WTC11 (cell line): ENCODE data around the gene KRT36. TPM values are rescaled to one million over a fixed set of nuclear protein-coding genes. Genes with fewer than 3 reads are reported as not detected.

Experiments
- ATAC-seq: fragments of 200-7000 bp; cut with Tn5 transposase; 2 replicates; pipeline ENCODE4 v1.10.0; 2021; ENCODE audit warnings: mild to moderate bottlenecking, moderate library complexity
- CTCF ChIA-PET: fragments of 300-600 bp; sonication (Branson Sonifier 250); formaldehyde crosslinking; loops from one replicate; lab custom pipeline; 2021; ENCODE audit warnings: antibody characterized with exemption; lab: Charles Lee
- POLR2A ChIA-PET: fragments of 350-600 bp; sonication (Branson Sonifier 250); formaldehyde crosslinking; loops from one replicate; lab custom pipeline; 2021; ENCODE audit warnings: antibody characterized with exemption; lab: Charles Lee
- DNase-seq: peaks from one replicate; pipeline ENCODE4 v3.0.0; 2021; ENCODE audit warnings: low spot score
- H3K27ac Mint-ChIP-seq: 2 replicates; pipeline ENCODE4 v1.8.0; 2021; ENCODE audit warnings: mixed read lengths
- H3K27me3 Mint-ChIP-seq: 2 replicates; pipeline ENCODE4 v1.8.0; 2021; ENCODE audit warnings: low read depth, mild to moderate bottlenecking, moderate library complexity, mixed read lengths
- H3K36me3 Mint-ChIP-seq: 2 replicates; pipeline ENCODE4 v1.8.0; 2021; ENCODE audit warnings: mixed read lengths
- H3K4me1 Mint-ChIP-seq: 2 replicates; pipeline ENCODE4 v1.8.0; 2022; ENCODE audit warnings: mixed read lengths
- H3K4me3 Mint-ChIP-seq: 2 replicates; pipeline ENCODE4 v1.8.0; 2021; ENCODE audit warnings: mild to moderate bottlenecking, moderate library complexity, mixed read lengths
- H3K9me3 Mint-ChIP-seq: 2 replicates; pipeline ENCODE4 v1.8.0; 2021; ENCODE audit warnings: mixed read lengths
- ELF4 ChIP-seq: sonication (generic); formaldehyde crosslinking; IDR thresholded peaks from 2 replicates; pipeline ENCODE4 v1.8.1; 2022; ENCODE audit warnings: low read depth, mild to moderate bottlenecking, moderate library complexity, missing genetic modification reagents
- EMX1 ChIP-seq: fragments of 250-450 bp; sonication (Bioruptor Pico); IDR thresholded peaks from 2 replicates; pipeline ENCODE4 v1.8.0; 2021; ENCODE audit warnings: mild to moderate bottlenecking
- ESRRA ChIP-seq: sonication (generic); formaldehyde crosslinking; IDR thresholded peaks from 2 replicates; pipeline ENCODE4 v1.8.1; 2022; ENCODE audit warnings: mild to moderate bottlenecking, missing genetic modification reagents, borderline replicate concordance
- FOXP1 ChIP-seq: sonication (generic); formaldehyde crosslinking; IDR thresholded peaks from 2 replicates; pipeline ENCODE4 v1.8.0; 2022; ENCODE audit warnings: missing genetic modification reagents, mild to moderate bottlenecking, moderate library complexity, borderline replicate concordance
- NFE2L1 ChIP-seq: sonication (generic); formaldehyde crosslinking; IDR thresholded peaks from 2 replicates; pipeline ENCODE4 v1.8.1; 2023; ENCODE audit warnings: missing genetic modification reagents
- PRRX2 ChIP-seq: fragments of 250-450 bp; sonication (Bioruptor Pico); IDR thresholded peaks from 2 replicates; pipeline ENCODE4 v1.8.0; 2021; ENCODE audit warnings: mild to moderate bottlenecking
- RORB ChIP-seq: fragments of 250-450 bp; sonication (Bioruptor Pico); IDR thresholded peaks from 2 replicates; pipeline ENCODE4 v1.9.0; 2021; ENCODE audit warnings: mild to moderate bottlenecking
- SMAD3 ChIP-seq: sonication (generic); formaldehyde crosslinking; IDR thresholded peaks from 2 replicates; pipeline ENCODE4 v1.8.0; 2022; ENCODE audit warnings: missing genetic modification reagents, mild to moderate bottlenecking, borderline replicate concordance
- SMAD4 ChIP-seq: sonication (generic); formaldehyde crosslinking; IDR thresholded peaks from 2 replicates; pipeline ENCODE4 v1.8.0; 2022; ENCODE audit warnings: mild to moderate bottlenecking, missing genetic modification reagents
- TCF7 ChIP-seq: sonication (generic); formaldehyde crosslinking; IDR thresholded peaks from 2 replicates; pipeline ENCODE4 v1.8.0; 2022; ENCODE audit warnings: mild to moderate bottlenecking, low read depth, missing genetic modification reagents, moderate library complexity
- ZBTB21 ChIP-seq: sonication (generic); formaldehyde crosslinking; IDR thresholded peaks from 2 replicates; pipeline ENCODE4 v1.8.1; 2023; ENCODE audit warnings: mild to moderate bottlenecking, missing genetic modification reagents, borderline replicate concordance
- ZNF232 ChIP-seq: sonication (generic); formaldehyde crosslinking; IDR thresholded peaks from 2 replicates; pipeline ENCODE4 v1.8.0; 2022; ENCODE audit warnings: mild to moderate bottlenecking, missing genetic modification reagents
- ZNF263 ChIP-seq: sonication (generic); formaldehyde crosslinking; IDR thresholded peaks from 2 replicates; pipeline ENCODE4 v1.8.1; 2022; ENCODE audit warnings: low read depth, mild to moderate bottlenecking, moderate library complexity, missing genetic modification reagents
- total RNA-seq: library from RNA; stranded (reverse); gene quantifications from 3 replicates; pipeline ENCODE4 v1.2.3, GENCODE V29; 2021
- TF ChIP-seq, protein P1 (sequence below): fragments of 250-450 bp; sonication (Bioruptor Pico); IDR thresholded peaks from 2 replicates; pipeline ENCODE4 v2.1.2; 2022; ENCODE audit warnings: mild to moderate bottlenecking, moderate library complexity
- TF ChIP-seq, protein P2 (sequence below): sonication (generic); formaldehyde crosslinking; IDR thresholded peaks from 2 replicates; pipeline ENCODE4 v1.8.0; 2022; ENCODE audit warnings: missing genetic modification reagents
- TF ChIP-seq, protein P3 (sequence below): sonication (generic); formaldehyde crosslinking; IDR thresholded peaks from 2 replicates; pipeline ENCODE4 v1.8.1; 2023; ENCODE audit warnings: mild to moderate bottlenecking, missing genetic modification reagents, moderate library complexity
- TF ChIP-seq, protein P4 (sequence below): sonication (generic); formaldehyde crosslinking; IDR thresholded peaks from 2 replicates; pipeline ENCODE4 v1.8.1; 2023; ENCODE audit warnings: mild to moderate bottlenecking, missing genetic modification reagents
- TF ChIP-seq, protein P5 (sequence below): sonication (generic); formaldehyde crosslinking; conservative IDR thresholded peaks from 2 replicates; pipeline ENCODE4 v1.8.1; 2022; ENCODE audit warnings: mild to moderate bottlenecking, missing genetic modification reagents
- TF ChIP-seq, protein P6 (sequence below): sonication (generic); formaldehyde crosslinking; IDR thresholded peaks from 2 replicates; pipeline ENCODE4 v1.8.0; 2023; ENCODE audit warnings: missing genetic modification reagents, mild to moderate bottlenecking, borderline replicate concordance
- TF ChIP-seq, protein P7 (sequence below): fragments of 250-450 bp; sonication (Bioruptor Pico); IDR thresholded peaks from 2 replicates; pipeline ENCODE4 v1.9.0; 2021; ENCODE audit warnings: mild to moderate bottlenecking

The KRT36 gene
- total RNA-seq, 1 experiment from 2014 or later, result not detected

DNA sequence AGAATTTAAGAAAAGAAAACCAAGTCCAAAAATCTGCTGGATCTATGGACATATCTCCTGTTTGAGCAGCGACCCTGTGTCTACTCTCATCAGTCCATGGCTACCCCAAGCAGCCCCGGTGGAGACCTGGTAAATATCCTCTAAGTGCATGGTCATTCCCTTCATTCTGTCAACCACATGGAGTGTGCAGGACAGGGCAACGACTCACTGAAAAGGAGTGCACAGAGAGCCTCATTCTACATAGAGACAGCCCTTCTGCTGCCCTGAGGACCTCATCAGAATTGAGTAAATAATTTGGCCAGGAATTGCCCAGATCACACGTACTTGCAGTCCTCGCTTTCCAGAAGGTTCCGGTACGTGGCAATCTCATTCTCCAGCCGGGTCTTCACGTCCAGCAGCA, 51.9 kb downstream of the KRT36 start:
- TF ChIP-seq, protein P1, sequence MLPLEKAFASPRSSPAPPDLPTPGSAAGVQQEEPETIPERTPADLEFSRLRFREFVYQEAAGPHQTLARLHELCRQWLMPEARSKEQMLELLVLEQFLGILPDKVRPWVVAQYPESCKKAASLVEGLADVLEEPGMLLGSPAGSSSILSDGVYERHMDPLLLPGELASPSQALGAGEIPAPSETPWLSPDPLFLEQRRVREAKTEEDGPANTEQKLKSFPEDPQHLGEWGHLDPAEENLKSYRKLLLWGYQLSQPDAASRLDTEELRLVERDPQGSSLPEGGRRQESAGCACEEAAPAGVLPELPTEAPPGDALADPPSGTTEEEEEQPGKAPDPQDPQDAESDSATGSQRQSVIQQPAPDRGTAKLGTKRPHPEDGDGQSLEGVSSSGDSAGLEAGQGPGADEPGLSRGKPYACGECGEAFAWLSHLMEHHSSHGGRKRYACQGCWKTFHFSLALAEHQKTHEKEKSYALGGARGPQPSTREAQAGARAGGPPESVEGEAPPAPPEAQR, result no peak
- TF ChIP-seq ZNF263, result no peak
- TF ChIP-seq ELF4 (CRISPR knock-in tag), result no peak
- TF ChIP-seq SMAD4, result no peak
- TF ChIP-seq ESRRA (CRISPR knock-in tag), result no peak
- no peak for TF ChIP-seq SMAD3 (CRISPR knock-in tag)
- no peak for TF ChIP-seq ZBTB21 (CRISPR knock-in tag)
- no peak for TF ChIP-seq FOXP1 (CRISPR knock-in tag)
- no peak for TF ChIP-seq ZNF232 (CRISPR knock-in tag)
- no peak for TF ChIP-seq PRRX2 (CRISPR knock-in tag)
- TF ChIP-seq, protein P2, sequence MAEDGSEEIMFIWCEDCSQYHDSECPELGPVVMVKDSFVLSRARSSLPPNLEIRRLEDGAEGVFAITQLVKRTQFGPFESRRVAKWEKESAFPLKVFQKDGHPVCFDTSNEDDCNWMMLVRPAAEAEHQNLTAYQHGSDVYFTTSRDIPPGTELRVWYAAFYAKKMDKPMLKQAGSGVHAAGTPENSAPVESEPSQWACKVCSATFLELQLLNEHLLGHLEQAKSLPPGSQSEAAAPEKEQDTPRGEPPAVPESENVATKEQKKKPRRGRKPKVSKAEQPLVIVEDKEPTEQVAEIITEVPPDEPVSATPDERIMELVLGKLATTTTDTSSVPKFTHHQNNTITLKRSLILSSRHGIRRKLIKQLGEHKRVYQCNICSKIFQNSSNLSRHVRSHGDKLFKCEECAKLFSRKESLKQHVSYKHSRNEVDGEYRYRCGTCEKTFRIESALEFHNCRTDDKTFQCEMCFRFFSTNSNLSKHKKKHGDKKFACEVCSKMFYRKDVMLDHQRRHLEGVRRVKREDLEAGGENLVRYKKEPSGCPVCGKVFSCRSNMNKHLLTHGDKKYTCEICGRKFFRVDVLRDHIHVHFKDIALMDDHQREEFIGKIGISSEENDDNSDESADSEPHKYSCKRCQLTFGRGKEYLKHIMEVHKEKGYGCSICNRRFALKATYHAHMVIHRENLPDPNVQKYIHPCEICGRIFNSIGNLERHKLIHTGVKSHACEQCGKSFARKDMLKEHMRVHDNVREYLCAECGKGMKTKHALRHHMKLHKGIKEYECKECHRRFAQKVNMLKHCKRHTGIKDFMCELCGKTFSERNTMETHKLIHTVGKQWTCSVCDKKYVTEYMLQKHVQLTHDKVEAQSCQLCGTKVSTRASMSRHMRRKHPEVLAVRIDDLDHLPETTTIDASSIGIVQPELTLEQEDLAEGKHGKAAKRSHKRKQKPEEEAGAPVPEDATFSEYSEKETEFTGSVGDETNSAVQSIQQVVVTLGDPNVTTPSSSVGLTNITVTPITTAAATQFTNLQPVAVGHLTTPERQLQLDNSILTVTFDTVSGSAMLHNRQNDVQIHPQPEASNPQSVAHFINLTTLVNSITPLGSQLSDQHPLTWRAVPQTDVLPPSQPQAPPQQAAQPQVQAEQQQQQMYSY (CRISPR knock-in tag), result no peak
- TF ChIP-seq, protein P3, sequence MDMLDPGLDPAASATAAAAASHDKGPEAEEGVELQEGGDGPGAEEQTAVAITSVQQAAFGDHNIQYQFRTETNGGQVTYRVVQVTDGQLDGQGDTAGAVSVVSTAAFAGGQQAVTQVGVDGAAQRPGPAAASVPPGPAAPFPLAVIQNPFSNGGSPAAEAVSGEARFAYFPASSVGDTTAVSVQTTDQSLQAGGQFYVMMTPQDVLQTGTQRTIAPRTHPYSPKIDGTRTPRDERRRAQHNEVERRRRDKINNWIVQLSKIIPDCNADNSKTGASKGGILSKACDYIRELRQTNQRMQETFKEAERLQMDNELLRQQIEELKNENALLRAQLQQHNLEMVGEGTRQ (CRISPR knock-in tag), result no peak
- no peak for TF ChIP-seq TCF7 (CRISPR knock-in tag)
- TF ChIP-seq, protein P4, sequence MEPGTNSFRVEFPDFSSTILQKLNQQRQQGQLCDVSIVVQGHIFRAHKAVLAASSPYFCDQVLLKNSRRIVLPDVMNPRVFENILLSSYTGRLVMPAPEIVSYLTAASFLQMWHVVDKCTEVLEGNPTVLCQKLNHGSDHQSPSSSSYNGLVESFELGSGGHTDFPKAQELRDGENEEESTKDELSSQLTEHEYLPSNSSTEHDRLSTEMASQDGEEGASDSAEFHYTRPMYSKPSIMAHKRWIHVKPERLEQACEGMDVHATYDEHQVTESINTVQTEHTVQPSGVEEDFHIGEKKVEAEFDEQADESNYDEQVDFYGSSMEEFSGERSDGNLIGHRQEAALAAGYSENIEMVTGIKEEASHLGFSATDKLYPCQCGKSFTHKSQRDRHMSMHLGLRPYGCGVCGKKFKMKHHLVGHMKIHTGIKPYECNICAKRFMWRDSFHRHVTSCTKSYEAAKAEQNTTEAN (CRISPR knock-in tag), result no peak
- TF ChIP-seq, protein P5, sequence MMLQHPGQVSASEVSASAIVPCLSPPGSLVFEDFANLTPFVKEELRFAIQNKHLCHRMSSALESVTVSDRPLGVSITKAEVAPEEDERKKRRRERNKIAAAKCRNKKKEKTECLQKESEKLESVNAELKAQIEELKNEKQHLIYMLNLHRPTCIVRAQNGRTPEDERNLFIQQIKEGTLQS (CRISPR knock-in tag), result no peak
- TF ChIP-seq, protein P6, sequence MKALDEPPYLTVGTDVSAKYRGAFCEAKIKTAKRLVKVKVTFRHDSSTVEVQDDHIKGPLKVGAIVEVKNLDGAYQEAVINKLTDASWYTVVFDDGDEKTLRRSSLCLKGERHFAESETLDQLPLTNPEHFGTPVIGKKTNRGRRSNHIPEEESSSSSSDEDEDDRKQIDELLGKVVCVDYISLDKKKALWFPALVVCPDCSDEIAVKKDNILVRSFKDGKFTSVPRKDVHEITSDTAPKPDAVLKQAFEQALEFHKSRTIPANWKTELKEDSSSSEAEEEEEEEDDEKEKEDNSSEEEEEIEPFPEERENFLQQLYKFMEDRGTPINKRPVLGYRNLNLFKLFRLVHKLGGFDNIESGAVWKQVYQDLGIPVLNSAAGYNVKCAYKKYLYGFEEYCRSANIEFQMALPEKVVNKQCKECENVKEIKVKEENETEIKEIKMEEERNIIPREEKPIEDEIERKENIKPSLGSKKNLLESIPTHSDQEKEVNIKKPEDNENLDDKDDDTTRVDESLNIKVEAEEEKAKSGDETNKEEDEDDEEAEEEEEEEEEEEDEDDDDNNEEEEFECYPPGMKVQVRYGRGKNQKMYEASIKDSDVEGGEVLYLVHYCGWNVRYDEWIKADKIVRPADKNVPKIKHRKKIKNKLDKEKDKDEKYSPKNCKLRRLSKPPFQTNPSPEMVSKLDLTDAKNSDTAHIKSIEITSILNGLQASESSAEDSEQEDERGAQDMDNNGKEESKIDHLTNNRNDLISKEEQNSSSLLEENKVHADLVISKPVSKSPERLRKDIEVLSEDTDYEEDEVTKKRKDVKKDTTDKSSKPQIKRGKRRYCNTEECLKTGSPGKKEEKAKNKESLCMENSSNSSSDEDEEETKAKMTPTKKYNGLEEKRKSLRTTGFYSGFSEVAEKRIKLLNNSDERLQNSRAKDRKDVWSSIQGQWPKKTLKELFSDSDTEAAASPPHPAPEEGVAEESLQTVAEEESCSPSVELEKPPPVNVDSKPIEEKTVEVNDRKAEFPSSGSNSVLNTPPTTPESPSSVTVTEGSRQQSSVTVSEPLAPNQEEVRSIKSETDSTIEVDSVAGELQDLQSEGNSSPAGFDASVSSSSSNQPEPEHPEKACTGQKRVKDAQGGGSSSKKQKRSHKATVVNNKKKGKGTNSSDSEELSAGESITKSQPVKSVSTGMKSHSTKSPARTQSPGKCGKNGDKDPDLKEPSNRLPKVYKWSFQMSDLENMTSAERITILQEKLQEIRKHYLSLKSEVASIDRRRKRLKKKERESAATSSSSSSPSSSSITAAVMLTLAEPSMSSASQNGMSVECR (CRISPR knock-in tag), result no peak
- no peak for TF ChIP-seq NFE2L1 (CRISPR knock-in tag)
- no peak for TF ChIP-seq EMX1 (CRISPR knock-in tag)
- TF ChIP-seq, protein P7, sequence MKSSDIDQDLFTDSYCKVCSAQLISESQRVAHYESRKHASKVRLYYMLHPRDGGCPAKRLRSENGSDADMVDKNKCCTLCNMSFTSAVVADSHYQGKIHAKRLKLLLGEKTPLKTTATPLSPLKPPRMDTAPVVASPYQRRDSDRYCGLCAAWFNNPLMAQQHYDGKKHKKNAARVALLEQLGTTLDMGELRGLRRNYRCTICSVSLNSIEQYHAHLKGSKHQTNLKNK, result no peak
- TF ChIP-seq RORB (CRISPR knock-in tag), result no peak
- H3K4me1 Mint-ChIP-seq, result 0 out of 2 replicates have a peak, but pooled peaks cover 2% of the 10 kb centered on the region
- no peak for ATAC-seq

More for the DNA sequence above, 51.9 kb downstream of the KRT36 start:
- CTCF ChIA-PET, result interaction anchor here (1.9 kb wide), 1 partner anchor 20 kb away, joined by 9 read pairs; no protein-coding TSS in a partner anchor
- no peaks in the 10 kb centered on the region for H3K36me3 Mint-ChIP-seq
- H3K4me3 Mint-ChIP-seq, result no peak overlapping the region
- H3K27ac Mint-ChIP-seq, result no peak overlapping the region
- no peak for DNase-seq
- peaks cover 7% of the 10 kb centered on the region for H3K9me3 Mint-ChIP-seq
- peaks cover 6% of the 10 kb centered on the region for H3K27me3 Mint-ChIP-seq
- POLR2A ChIA-PET, result no interaction called here
